Left lung (tissue), 10 donors: ENCODE data around the gene SLC39A9. TPM values are rescaled to one million over a fixed set of nuclear protein-coding genes. Genes with fewer than 3 reads are reported as not detected.

Experiments
- ATAC-seq: fragments of 200-7000 bp; cut with Tn5 transposase; one replicate; pipeline ENCODE4 v1.9.1; 2020; ENCODE audit warnings: moderate library complexity
- DNase-seq, 4 donors: peaks; one replicate each; pipeline ENCODE4 v3.0.0-alpha.2; 2013 to 2020
- H3K27ac ChIP-seq, 2 donors: fragments of 200-600 bp; sonication (generic) in 1 of 2; one replicate each; pipeline versions ENCODE4 v1.5.0 to v1.8.0; 2020 to 2021
- H3K27me3 ChIP-seq, 2 donors: fragments of 200-600 bp; sonication (generic) in 1 of 2; one replicate each; pipeline versions ENCODE4 v1.5.0 to v1.8.0; 2020 to 2021
- H3K36me3 ChIP-seq, 2 donors: fragments of 200-600 bp; sonication (generic) in 1 of 2; one replicate each; pipeline versions ENCODE4 v1.5.0 to v1.8.0; 2020 to 2021
- H3K4me1 ChIP-seq, 2 donors: fragments of 200-600 bp; one replicate each; pipeline ENCODE4 v1.8.0; 2021
- H3K4me3 ChIP-seq, 2 donors: fragments of 200-600 bp; sonication (generic) in 1 of 2; one replicate each; pipeline versions ENCODE4 v1.5.0 to v1.8.0; 2020 to 2021; ENCODE audit warnings: mild to moderate bottlenecking in 1 of 2
- H3K9me3 ChIP-seq, 2 donors: fragments of 200-600 bp; sonication (generic) in 1 of 2; one replicate each; pipeline versions ENCODE4 v1.5.0 to v1.8.0; 2020 to 2021
- intact Hi-C, 2 donors: fragments of 100-400 bp; cut with DNase I; formaldehyde crosslinking; loops; one replicate each; pipeline versions ENCODE4 v1.11.2 to v1.14.2; 2022
- polyA plus RNA-seq, 6 donors: library from polyadenylated mRNA; unstranded; fragments of 120-200 nt; gene quantifications; one replicate each; pipeline ENCODE4 v1.2.1, GENCODE V29; 2013; ENCODE audit not compliant: insufficient read length in 6 of 6
- total RNA-seq, 2 donors: library from RNA; stranded (reverse); fragmentation: NEBNext Ultra II Directional; extraction: Animal tissue kit (Norgen Biotek cat#: 25700); gene quantifications; one replicate each; pipeline ENCODE4 v1.2.1, GENCODE V29; 2021
- TF ChIP-seq, protein P1 (sequence below), 2 donors: fragments of 200-600 bp; sonication (generic) in 1 of 2; IDR thresholded peaks; one replicate each; pipeline versions ENCODE4 v1.5.0 to v1.8.0; 2021; ENCODE audit warnings: antibody characterized with exemption in 2 of 2
- donor health status: DM: no; HTN: yes; CAD: no.
- donor health status: DM: no; HTN: no; CAD: no.

SLC39A9 gene
- total and polyA plus RNA-seq, 8 donors, result 61.6 to 75.8 (median 68.3) TPM

DNA sequence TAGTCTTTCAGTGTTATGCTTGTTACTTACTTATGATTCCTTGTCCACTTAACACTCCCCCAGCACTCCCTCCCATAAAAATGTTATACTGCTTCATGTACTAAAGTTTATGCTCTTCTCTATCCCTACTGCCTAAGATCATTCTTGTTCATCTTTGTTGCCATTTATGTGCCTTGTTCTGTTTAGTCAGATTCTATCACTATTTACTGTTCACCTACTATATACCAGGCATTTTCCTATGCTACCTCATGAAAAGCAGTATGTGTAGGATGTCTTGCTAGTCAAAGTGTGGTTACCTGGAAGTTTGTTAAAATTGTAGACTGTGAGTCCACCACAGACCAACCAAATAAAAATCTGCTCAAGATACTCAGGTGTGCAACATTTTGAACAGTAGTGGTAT is 24.3 kb upstream of the SLC39A9 start:
- Histone ChIP-seq H3K27ac (no peak overlapping the region), H3K9me3 (peaks cover 0 to 4% of the 10 kb centered on the region in 2 donors), H3K4me1 (peaks cover 0 to 7% of the 10 kb centered on the region in 2 donors), H3K36me3 (peaks cover 0 to 35% of the 10 kb centered on the region in 2 donors), H3K27me3 (no peaks in the 10 kb centered on the region), H3K4me3 (no peak overlapping the region)
- TF ChIP-seq, protein P1, sequence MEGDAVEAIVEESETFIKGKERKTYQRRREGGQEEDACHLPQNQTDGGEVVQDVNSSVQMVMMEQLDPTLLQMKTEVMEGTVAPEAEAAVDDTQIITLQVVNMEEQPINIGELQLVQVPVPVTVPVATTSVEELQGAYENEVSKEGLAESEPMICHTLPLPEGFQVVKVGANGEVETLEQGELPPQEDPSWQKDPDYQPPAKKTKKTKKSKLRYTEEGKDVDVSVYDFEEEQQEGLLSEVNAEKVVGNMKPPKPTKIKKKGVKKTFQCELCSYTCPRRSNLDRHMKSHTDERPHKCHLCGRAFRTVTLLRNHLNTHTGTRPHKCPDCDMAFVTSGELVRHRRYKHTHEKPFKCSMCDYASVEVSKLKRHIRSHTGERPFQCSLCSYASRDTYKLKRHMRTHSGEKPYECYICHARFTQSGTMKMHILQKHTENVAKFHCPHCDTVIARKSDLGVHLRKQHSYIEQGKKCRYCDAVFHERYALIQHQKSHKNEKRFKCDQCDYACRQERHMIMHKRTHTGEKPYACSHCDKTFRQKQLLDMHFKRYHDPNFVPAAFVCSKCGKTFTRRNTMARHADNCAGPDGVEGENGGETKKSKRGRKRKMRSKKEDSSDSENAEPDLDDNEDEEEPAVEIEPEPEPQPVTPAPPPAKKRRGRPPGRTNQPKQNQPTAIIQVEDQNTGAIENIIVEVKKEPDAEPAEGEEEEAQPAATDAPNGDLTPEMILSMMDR (IDR thresholded peaks at IDR 0.05), result no peak
- ATAC-seq (no peak), DNase-seq (no peak)
- intact Hi-C loops, result no loop called here

GRCh38 chr14:69375182-69375581 is 23.3 kb upstream of the SLC39A9 start:
- Histone ChIP-seq H3K27me3 (no peaks in the 10 kb centered on the region), H3K4me1 (peaks cover 0 to 7% of the 10 kb centered on the region in 2 donors), H3K36me3 (peaks cover 0 to 44% of the 10 kb centered on the region in 2 donors), H3K9me3 (peaks cover 0 to 4% of the 10 kb centered on the region in 2 donors), H3K27ac (no peak overlapping the region), H3K4me3 (no peak overlapping the region)
- DNase-seq (no peak), ATAC-seq (no peak)
- TF ChIP-seq, protein P1 (IDR thresholded peaks at IDR 0.05), result no peak
- intact Hi-C loops, result no loop called here

DNA sequence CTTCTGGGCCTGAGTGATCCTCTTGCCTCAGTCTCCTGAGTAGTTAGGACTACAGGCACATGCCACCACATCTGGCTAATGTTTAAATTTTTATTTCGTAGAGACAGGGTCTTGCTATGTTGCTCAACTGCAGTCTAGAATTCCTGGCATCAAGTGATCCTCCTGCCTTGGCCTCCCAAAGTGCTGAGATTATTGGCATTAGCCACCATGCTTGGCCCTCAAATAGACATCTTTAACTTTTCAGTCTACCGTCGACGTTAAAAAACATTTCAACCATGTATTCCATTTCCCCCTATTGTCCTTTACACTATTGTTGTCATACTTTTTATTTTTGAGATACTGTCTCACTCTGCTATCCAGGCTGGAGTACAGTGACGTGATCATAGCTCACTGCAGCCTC is 22.8 kb upstream of the SLC39A9 start:
- no peak overlapping the region for H3K4me3 ChIP-seq
- intact Hi-C loops, result no loop called here
- TF ChIP-seq, protein P1 (IDR thresholded peaks at IDR 0.05), result no peak
- no peak overlapping the region for H3K27ac ChIP-seq
- peaks cover 0 to 7% of the 10 kb centered on the region in 2 donors for H3K4me1 ChIP-seq
- H3K9me3 ChIP-seq, result peaks cover 0 to 4% of the 10 kb centered on the region in 2 donors
- H3K27me3 ChIP-seq, result no peaks in the 10 kb centered on the region
- H3K36me3 ChIP-seq, result peaks cover 0 to 50% of the 10 kb centered on the region in 2 donors
- DNase-seq, result no peak
- ATAC-seq, result no peak

- H3K27ac ChIP-seq, result peak overlapping the region in 1 of 2 donors; percentile 59
- peaks cover 0 to 7% of the 10 kb centered on the region in 2 donors for H3K4me1 ChIP-seq
- peaks cover 0 to 53% of the 10 kb centered on the region in 2 donors for H3K36me3 ChIP-seq
- H3K9me3 ChIP-seq, result peaks cover 0 to 4% of the 10 kb centered on the region in 2 donors
- no peak overlapping the region for H3K4me3 ChIP-seq
- ATAC-seq (peak; percentile 41), DNase-seq (no peak)
- TF ChIP-seq, protein P1 (IDR thresholded peaks at IDR 0.05), result no peak
- intact Hi-C loops, result no loop called here
- H3K27me3 ChIP-seq, result no peaks in the 10 kb centered on the region
Measured at GRCh38 chr14:69376439-69376838, 22.1 kb upstream of the SLC39A9 start.

- Histone ChIP-seq H3K27ac (no peak overlapping the region), H3K4me3 (no peak overlapping the region), H3K4me1 (peaks cover 0 to 7% of the 10 kb centered on the region in 2 donors), H3K36me3 (peaks cover 0 to 67% of the 10 kb centered on the region in 2 donors), H3K9me3 (peaks cover 0 to 4% of the 10 kb centered on the region in 2 donors), H3K27me3 (no peaks in the 10 kb centered on the region)
- DNase-seq, result no peak
- TF ChIP-seq, protein P1 (IDR thresholded peaks at IDR 0.05), result no peak
- ATAC-seq, result no peak
- intact Hi-C loops, result no loop called here
Measured at GRCh38 chr14:69378274-69378673, 20.2 kb upstream of the SLC39A9 start.
